OCI-LY3 (cell line): ENCODE data around the gene PPP1R3C.

Source experiments
- H2AFZ ChIP-seq: fragments of 200-600, 300-600 bp; shearing (Covaris generic); 2 replicates; pipeline ENCODE4 v1.6.0; 2014; ENCODE audit warnings: antibody characterized with exemption, low read depth, low read length
- H3K27ac ChIP-seq: fragments of 200-600, 300-600 bp; sonication (generic); 2 replicates; pipeline ENCODE4 v1.5.1; 2014; ENCODE audit warnings: mild to moderate bottlenecking, low read length, moderate library complexity, mixed read lengths
- H3K27me3 ChIP-seq: fragments of 200-600, 300-600 bp; sonication (generic); 2 replicates; pipeline ENCODE4 v1.6.1; 2014; ENCODE audit warnings: low read depth, low read length, mixed read lengths
- H3K36me3 ChIP-seq: fragments of 200-600, 300-600 bp; sonication (generic); replicated peaks from 2 replicates; pipeline ENCODE3; 2014; ENCODE audit warnings: low read depth, low read length, mixed read lengths
- H3K4me1 ChIP-seq: fragments of 300-600, 200-600 bp; sonication (generic); 2 replicates; pipeline ENCODE4 v1.6.1; 2014; ENCODE audit warnings: low read length, mixed read lengths
- H3K4me2 ChIP-seq: fragments of 200-600, 300-600 bp; sonication (generic); 2 replicates; pipeline ENCODE4 v1.6.1; 2014; ENCODE audit warnings: low read length, mixed read lengths
- H3K4me3 ChIP-seq: fragments of 300-600, 200-600 bp; sonication (generic); 2 replicates; pipeline ENCODE4 v1.5.1; 2014; ENCODE audit warnings: antibody characterized with exemption, mild to moderate bottlenecking, low read length, moderate library complexity
- H3K79me2 ChIP-seq: fragments of 300-600, 200-600 bp; shearing (Covaris generic); 2 replicates; pipeline ENCODE4 v1.6.1; 2014; ENCODE audit warnings: mild to moderate bottlenecking, low read length, mixed read lengths
- H3K9ac ChIP-seq: fragments of 300-600, 200-600 bp; shearing (Covaris generic); 2 replicates; pipeline ENCODE4 v1.6.0; 2014; ENCODE audit warnings: mild to moderate bottlenecking, low read length, moderate library complexity
- H3K9me3 ChIP-seq: fragments of 200-600, 300-600 bp; shearing (Covaris generic); 2 replicates; pipeline ENCODE4 v1.6.1; 2014; ENCODE audit warnings: low read length, mixed read lengths; ENCODE audit not compliant: insufficient read depth
- H4K20me1 ChIP-seq: fragments of 200-600, 300-600 bp; sonication (generic); 2 replicates; pipeline ENCODE4 v1.6.1; 2016; ENCODE audit warnings: low read length, mixed read lengths; ENCODE audit not compliant: insufficient read depth
- CTCF ChIP-seq: fragments of 200-600, 300-600 bp; sonication (generic); IDR thresholded peaks from 2 replicates; pipeline ENCODE4 v1.5.1; 2014; ENCODE audit warnings: antibody characterized with exemption, low read length, low read depth
- EZH2phosphoT487 ChIP-seq: fragments of 200-600 bp; shearing (Covaris generic); IDR thresholded peaks from 2 replicates; pipeline ENCODE4 v1.6.1; 2018; ENCODE audit warnings: antibody characterized with exemption, mixed run types, low read depth

The PPP1R3C gene

GRCh38 chr10:91598211-91598977, 34.5 kb downstream of the PPP1R3C start:
- Histone ChIP-seq H3K4me1 (peaks cover 29% of the 10 kb centered on the region), H3K4me3 (no peak overlapping the region), H3K27ac (no peak overlapping the region), H4K20me1 (no peaks in the 10 kb centered on the region), H3K27me3 (no peaks in the 10 kb centered on the region), H3K79me2 (no peaks in the 10 kb centered on the region), H2AFZ (no peak overlapping the region), H3K9ac (no peak overlapping the region), H3K36me3 (no peaks in the 10 kb centered on the region), H3K9me3 (no peaks in the 10 kb centered on the region), H3K4me2 (no peak overlapping the region)
- TF ChIP-seq CTCF (no peak), EZH2phosphoT487 (no peak)

- Histone ChIP-seq H3K4me1 (peaks cover 19% of the 10 kb centered on the region), H3K4me2 (no peak overlapping the region), H3K4me3 (no peak overlapping the region), H3K9ac (no peak overlapping the region), H3K79me2 (no peaks in the 10 kb centered on the region), H3K27ac (no peak overlapping the region), H3K9me3 (no peaks in the 10 kb centered on the region), H3K36me3 (no peaks in the 10 kb centered on the region), H2AFZ (no peak overlapping the region), H4K20me1 (no peaks in the 10 kb centered on the region), H3K27me3 (no peaks in the 10 kb centered on the region)
- TF ChIP-seq EZH2phosphoT487 (no peak), CTCF (no peak)
Observed at GRCh38 chr10:91597197-91597881, 35.5 kb downstream of the PPP1R3C start.

GRCh38 chr10:91596825-91597196, 36.1 kb downstream of the PPP1R3C start:
- Histone ChIP-seq H3K36me3 (no peaks in the 10 kb centered on the region), H3K27ac (no peak overlapping the region), H3K4me2 (no peak overlapping the region), H3K9ac (no peak overlapping the region), H3K27me3 (no peaks in the 10 kb centered on the region), H3K9me3 (no peaks in the 10 kb centered on the region), H2AFZ (no peak overlapping the region), H3K4me1 (peaks cover 14% of the 10 kb centered on the region), H4K20me1 (no peaks in the 10 kb centered on the region), H3K79me2 (no peaks in the 10 kb centered on the region), H3K4me3 (no peak overlapping the region)
- TF ChIP-seq EZH2phosphoT487 (no peak), CTCF (no peak)

GRCh38 chr10:91593834-91594233, 39.0 kb downstream of the PPP1R3C start:
- Histone ChIP-seq H2AFZ (no peak overlapping the region), H4K20me1 (no peaks in the 10 kb centered on the region), H3K4me2 (no peak overlapping the region), H3K27ac (no peak overlapping the region), H3K9me3 (no peaks in the 10 kb centered on the region), H3K4me1 (no peaks in the 10 kb centered on the region), H3K27me3 (no peaks in the 10 kb centered on the region), H3K79me2 (no peaks in the 10 kb centered on the region), H3K4me3 (no peak overlapping the region), H3K36me3 (no peaks in the 10 kb centered on the region), H3K9ac (no peak overlapping the region)
- TF ChIP-seq CTCF, result no peak
- no peak for TF ChIP-seq EZH2phosphoT487
